ENCODE results near the gene BCL2L14.

BCL2L14 gene, protein sequence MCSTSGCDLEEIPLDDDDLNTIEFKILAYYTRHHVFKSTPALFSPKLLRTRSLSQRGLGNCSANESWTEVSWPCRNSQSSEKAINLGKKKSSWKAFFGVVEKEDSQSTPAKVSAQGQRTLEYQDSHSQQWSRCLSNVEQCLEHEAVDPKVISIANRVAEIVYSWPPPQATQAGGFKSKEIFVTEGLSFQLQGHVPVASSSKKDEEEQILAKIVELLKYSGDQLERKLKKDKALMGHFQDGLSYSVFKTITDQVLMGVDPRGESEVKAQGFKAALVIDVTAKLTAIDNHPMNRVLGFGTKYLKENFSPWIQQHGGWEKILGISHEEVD

DNA sequence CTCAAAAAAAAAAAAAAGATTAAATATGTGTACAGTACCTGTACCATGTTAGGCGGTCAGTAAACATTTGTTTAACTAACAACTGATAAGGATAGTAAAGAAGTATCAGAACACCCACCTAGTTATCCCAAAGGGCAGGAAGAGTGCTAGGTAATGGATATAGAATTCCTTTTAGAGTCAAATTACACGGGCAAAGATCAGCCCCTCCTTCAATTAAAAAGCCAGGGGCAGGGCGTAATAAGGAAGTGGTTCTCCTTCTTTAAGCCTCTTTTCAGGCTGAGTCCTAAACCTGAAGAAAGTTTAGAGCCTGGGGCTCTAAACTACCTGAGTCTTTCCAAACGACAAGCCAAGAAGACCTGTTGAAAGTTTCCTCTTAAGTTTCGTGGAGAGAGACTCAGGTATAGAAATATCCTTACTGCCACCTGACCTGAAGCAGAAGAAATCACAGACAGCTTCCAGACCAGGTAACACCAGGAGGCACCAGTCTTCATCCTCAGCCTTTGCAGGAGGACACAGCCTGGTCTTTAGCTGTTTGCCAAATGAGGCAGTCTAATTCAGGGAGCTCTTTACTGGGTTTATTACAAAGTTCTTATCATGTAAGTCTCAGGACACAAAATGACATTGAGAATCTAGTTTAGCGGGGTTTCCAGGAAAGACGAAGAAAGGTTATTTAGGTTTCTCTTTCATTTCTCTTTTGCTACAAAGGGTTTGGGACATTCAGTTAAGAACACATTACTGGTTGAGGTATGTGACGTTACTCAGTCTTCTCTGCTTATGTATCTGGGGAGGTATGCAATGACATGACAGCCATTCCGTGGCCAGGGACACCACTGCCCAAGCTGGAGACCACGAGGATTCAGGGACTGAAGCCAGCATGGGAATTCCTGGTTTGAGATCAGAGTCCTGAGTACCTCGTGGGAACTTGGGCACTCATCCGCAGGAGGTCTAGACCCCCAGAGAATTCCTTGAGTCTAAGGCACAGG is at the start of gene BCL2L14:
BCL2L14 (plus strand) TSS at position 266 of the 983 bp plus-strand sequence. CDS start 8,367 bp downstream, outside the sequence.
- no peak for DNase-seq (ENCODE audit: low read depth)

GRCh38 chr12:12022306-12022936 is 48.3 kb upstream of the BCL2L14 start:
- DNase-seq (ENCODE audit: low read depth) = no peak

GRCh38 chr12:12023456-12023855 is 47.3 kb upstream of the BCL2L14 start:
- no peak for DNase-seq (ENCODE audit: low read depth)

GRCh38 chr12:12024911-12025682 is 45.6 kb upstream of the BCL2L14 start:
- DNase-seq (ENCODE audit: low read depth) = no peak

- no peak for DNase-seq (ENCODE audit: low read depth)
Observed at GRCh38 chr12:12025799-12026386, 44.8 kb upstream of the BCL2L14 start.

DNA sequence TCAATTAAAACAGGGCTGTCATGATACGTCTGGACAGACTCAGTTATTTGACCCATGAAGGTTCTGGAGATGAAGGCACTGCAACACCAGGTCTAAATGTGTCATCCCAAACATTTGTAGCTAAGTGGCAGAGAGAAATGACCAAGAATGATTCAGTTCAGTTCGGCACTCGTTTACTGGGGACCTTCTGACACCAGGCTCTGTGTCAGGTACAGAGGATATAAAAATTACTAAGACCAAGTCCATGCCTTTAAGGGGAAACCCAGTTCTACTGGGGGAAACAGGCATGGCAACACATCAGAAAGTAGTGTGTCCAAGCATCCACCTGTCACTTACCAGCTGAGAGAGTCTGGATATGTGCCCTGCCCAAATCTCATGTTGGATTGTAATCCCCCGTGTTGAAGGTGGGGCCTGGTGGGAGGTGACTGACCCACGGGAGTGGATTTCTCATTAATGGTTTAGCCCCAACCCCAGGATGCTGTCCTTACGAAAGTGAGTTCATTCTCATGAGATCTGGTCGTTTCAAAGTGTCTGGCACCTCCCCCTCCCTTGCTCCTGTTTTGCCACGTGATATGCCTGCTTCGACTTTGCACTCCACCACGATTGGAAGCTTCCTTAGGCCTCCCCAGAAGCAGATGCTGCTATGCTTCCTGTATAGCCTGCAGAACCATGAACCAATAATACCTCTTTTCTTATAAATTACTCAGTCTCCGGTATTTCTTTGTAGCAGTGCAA is 41.9 kb upstream of the BCL2L14 start:
- no peak for DNase-seq (ENCODE audit: low read depth)

GRCh38 chr12:12029653-12030052 is 41.1 kb upstream of the BCL2L14 start:
- DNase-seq (ENCODE audit: low read depth) = no peak

- no peak for DNase-seq (ENCODE audit: low read depth)
Observed at GRCh38 chr12:12032260-12032791, 38.4 kb upstream of the BCL2L14 start.

DNA sequence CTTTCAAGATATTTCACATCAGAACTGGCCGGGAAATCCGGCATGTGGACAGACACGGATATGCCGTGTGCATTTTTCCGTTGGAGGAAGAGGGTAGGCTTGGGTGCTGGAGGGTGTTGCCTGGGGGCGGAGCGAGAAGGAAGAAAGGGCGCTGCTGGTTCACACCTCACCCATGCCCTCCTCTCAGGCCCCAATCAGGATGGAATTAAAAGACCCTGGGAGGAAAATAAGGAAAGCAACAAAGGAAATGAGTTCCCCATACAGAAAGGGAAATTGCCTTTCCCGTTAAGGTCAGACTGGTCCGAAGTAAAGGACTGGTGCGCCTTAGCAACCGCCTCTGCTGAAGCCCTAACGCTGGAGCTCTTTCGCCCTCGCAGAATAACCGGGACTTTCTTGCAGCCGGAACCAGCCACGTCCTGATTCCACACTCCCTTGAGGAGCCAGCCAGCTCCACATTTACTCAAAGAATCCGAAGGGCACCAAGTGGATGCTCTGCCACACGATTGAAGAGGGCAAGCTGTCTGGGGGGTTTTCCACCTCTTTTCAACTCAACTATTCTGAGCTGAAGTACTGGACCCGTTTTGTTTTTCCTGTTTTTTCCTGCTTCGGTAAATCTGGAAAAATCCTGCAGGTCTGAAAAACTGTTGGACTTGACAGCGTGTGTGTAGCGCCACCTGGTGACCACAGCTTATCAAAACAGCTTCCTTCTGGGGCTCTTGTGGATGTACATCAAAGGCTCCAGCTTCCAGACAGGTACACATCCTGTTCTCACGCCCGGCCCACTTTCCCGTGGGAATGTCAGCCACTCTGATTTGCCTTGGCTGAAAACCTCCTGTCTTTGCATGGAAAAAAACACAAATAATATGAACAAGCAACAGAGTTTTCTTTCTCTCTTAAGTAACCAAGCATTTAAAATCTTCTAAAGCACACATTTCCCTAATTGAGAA is 37.6 kb upstream of the BCL2L14 start:
- DNase-seq (ENCODE audit: low read depth) = peak; percentile 54

DNA sequence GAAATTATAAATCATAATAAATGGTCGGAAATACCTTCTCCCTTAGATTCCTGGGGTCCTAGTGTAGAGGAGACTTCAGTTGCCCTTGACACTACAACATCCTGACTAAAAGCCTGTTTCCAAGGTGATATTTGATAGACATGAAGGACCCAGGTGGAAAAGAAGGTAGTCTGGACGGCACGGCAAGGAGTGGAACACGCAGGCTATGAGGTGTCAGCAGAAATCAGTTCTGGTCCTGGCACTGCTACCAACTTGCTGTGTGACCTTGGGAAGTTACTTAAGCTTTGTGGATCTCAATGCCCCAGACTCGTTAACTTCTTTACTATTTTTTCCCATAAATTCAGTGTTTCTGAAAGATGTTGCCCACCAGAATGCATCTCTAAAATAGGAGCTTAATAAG is 36.9 kb upstream of the BCL2L14 start:
- DNase-seq (ENCODE audit: low read depth) = no peak

DNA sequence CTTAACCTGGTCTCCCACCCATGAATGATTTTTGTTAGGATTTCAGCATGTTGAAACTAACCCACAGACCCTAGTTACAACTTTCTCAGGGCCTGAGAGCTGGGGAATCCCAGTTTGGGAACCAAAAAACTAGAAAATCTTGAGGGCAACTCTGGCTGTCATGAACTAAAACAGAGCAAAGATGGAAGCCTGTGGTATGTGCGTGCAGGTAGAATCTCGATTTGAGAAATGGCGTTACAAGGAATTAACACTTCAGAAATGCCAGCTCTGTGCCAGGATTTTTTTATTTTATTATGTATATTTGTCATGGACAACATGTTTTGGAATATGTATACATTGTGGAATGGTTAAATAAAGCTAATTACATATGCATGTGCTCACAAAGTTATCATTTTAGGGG is 36.4 kb upstream of the BCL2L14 start:
- DNase-seq (ENCODE audit: low read depth) = no peak

GRCh38 chr12:12035229-12035628 is 35.5 kb upstream of the BCL2L14 start:
- DNase-seq (ENCODE audit: low read depth) = no peak

DNA sequence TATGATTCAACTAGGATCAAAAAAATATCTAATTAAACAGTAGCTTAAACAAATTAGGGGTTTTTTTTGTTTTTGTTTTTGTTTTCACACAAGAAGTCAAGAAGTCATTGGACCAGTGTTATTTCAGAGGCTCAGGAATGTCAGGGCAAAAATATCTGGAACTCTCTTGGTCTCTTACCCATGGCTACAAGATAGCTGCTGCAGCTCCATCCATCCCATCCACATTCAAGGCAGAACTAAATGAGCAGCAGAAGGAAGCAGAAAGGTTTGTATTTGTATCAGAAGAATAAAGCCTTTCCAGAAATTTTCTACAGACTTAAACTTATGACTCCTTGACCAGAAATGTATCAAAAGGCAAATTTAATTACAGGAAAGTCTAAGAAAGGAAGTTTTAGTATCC is 33.8 kb upstream of the BCL2L14 start:
- DNase-seq (ENCODE audit: low read depth) = no peak

DNA sequence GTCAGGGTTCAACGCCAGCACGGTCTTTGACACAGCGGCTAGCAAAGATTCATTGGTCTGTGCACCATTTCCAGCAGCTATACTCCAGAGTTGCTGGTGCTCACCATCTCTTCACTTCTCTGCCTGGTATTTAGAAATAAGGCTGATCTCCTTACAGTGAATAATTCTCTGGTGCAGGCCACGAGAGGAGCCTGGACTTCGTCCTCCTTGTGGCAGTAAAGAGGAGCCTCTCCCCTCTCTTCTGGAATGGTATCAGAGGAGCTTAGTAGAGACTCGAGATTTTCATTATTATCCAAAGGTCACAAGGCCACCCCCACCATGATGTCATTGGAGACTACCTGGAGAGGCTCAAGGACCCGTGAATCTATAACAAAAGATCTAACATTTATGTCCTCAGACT is 30.8 kb upstream of the BCL2L14 start:
- no peak for DNase-seq (ENCODE audit: low read depth)

- no peak for DNase-seq (ENCODE audit: low read depth)
Observed at GRCh38 chr12:12046401-12046800, 24.3 kb upstream of the BCL2L14 start.

GRCh38 chr12:12047682-12048081 is 23.1 kb upstream of the BCL2L14 start:
- DNase-seq (ENCODE audit: low read depth) = no peak

DNA sequence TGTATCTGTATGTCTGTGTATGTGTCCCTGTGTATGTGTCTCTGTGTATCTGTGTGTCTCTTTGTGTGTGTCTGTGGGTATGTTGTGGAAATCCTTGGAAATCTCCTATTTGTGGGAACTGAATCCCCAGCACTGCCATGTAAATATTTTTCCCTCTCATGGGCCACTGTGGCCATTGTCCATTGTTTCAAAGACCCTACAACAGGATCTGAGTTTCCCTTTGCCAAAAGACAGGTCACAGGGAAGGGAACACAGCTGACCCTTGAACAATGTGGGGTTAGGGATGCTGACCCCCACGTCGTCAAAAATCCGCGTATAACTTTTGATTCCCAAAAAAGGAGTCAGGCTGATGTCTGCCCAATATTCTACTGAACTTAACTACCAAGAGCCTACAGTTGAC is 22.5 kb upstream of the BCL2L14 start:
- DNase-seq (ENCODE audit: low read depth) = no peak

- no peak for DNase-seq (ENCODE audit: low read depth)
Observed at GRCh38 chr12:12048714-12049113, 22.0 kb upstream of the BCL2L14 start.

GRCh38 chr12:12051668-12052067 is 19.1 kb upstream of the BCL2L14 start:
- no peak for DNase-seq (ENCODE audit: low read depth)

All from activated gamma-delta T cell treated with anti-CD3 and anti-CD28 coated beads, Interleukin-2, amount 50 U/mL, for 16 hours (primary cell).